ENCODE results near the gene SAPCD2.

SAPCD2 gene

GRCh38 chr9:137107982-137108381, 37.6 kb upstream of the SAPCD2 start:
- no peak for DNase-seq (ENCODE audit: low read depth in 2 of 2)

DNA sequence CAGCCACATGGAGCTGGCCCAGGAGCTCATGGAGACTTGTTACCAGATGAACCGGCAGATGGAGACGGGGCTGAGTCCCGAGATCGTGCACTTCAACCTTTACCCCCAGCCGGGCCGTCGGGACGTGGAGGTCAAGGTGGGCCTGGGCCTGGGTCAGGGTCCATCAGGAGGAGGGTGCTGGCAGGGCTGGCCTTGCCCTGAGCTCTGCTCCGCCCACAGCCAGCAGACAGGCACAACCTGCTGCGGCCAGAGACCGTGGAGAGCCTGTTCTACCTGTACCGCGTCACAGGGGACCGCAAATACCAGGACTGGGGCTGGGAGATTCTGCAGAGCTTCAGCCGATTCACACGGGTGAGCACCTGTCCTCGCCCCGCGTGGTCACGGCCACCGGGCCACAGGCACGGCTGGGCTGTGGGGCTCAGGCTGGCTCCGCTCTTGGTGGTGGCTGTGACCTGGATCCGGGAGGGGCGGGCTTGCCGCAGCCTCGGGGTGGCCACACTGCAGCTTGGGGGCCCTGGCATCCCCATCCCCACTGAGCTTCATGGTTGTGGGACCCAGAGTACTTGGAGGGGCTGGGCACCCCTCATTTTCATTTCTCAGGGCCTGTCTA, 37.1 kb upstream of the SAPCD2 start:
- DNase-seq (ENCODE audit: low read depth in 2 of 2) = no peak

- no peak for DNase-seq (ENCODE audit: low read depth in 2 of 2)
These were observed 36.4 kb upstream of the SAPCD2 start for GRCh38 chr9:137106662-137107250.

- DNase-seq (ENCODE audit: low read depth in 2 of 2) = no peak
These were observed 35.7 kb upstream of the SAPCD2 start for GRCh38 chr9:137105814-137106661.

DNA sequence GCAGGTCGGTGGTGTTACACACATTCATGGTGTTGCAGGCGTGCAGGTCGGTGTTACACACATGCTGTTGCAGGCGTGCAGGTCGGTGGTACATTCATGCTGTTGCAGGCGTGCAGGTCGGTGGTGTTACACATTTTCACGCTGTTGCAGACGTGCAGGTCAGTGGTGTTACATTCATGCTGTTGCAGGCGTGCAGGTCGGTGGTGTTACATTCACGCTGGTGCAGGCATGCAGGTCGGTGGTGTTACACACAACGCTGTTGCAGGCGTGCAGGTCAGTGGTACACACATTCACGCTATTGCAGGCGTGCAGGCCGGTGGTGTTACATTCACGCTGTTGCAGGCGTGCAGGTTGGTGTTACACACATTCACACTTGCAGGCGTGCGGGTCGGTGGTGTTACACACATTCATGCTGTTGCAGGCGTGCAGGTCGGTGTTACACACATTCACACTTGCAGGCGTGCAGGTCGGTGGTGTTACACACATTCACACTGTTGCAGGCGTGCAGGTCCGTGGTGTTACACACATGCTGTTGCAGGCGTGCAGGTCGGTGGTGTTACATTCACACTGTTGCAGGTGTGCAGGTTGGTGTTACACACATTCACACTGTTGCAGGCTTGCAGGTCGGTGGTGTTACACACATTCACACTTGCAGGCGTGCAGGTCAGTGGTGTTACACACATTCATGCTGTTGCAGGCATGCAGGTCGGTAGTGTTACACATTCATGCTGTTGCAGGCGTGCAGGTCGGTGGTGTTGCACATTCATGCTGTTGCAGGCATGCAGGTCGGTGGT, 33.0 kb upstream of the SAPCD2 start:
- DNase-seq (ENCODE audit: low read depth in 2 of 2) = no peak

GRCh38 chr9:137099231-137099630, 28.9 kb upstream of the SAPCD2 start:
- DNase-seq (ENCODE audit: low read depth in 2 of 2) = no peak

DNA sequence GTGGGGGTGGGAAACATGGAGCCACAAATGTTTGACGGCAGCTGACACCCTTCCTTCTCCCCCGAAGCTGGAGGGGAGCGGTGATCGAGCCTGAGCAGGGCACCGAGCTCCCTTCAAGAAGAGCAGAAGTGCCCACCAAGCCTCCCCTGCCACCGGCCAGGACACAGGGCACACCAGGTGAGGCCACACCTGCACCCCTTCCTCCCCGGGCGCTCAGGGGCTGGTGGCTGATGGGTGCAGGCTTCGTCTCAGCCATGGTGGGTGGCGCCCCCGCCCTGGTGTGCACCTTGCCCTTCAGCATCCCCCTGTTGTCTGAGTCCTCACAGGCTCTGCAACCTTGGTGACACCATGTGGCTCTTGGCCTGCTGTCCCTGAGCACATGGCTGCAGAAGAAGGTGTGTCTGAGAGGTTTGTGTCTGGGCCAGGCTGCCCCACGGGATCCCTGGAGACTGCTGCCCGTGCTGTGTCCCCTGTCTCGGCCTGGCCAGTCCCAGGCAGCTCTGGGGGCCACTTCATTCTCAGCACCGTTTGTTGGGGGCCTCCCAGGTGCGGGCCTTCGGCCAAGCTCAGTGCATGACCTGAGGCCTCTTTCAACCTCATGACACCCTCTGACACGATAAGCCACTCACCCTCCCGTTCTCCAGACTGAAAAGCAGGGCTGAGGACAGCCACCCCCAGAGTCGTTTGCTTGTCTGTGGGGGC, 27.6 kb upstream of the SAPCD2 start:
- no peak for DNase-seq (ENCODE audit: low read depth in 2 of 2)

DNA sequence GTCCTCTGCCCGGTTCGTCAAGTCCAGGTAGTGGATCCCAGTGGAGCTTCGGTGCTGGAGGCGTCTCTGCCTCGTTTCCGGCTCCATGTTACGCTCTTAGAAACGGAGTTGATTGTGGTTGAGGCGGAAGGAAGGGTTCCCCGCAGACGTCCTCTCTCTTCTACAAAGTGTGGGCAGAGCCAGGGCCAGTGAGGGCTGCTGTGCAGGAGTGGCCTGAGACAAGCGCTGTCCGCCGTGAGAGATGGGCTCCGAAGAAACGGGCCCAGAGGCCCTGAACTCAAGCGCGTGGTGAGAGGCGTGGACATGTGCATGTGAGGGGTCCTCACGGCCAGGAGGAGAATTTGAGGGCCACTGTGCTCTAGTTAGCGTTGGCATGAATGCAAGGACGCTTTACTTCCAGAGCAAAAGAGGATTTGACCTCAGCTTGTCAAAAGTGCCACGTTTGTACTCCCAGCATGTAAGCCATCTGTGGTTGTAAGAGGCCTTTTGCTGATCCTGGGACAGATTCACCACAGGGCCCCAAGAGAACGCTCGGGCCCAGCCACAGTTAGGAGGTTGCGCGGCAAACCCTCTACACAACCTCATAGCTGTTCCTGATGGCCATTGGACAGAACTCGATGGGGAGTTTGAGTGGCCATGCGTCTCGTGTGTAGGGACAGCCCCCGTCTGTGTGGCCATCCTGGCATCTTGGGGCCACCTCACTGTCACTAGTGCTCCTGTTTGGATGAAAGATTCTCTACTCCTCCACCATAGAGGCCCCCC, 26.6 kb upstream of the SAPCD2 start:
- no peak for DNase-seq (ENCODE audit: low read depth in 2 of 2)

DNA sequence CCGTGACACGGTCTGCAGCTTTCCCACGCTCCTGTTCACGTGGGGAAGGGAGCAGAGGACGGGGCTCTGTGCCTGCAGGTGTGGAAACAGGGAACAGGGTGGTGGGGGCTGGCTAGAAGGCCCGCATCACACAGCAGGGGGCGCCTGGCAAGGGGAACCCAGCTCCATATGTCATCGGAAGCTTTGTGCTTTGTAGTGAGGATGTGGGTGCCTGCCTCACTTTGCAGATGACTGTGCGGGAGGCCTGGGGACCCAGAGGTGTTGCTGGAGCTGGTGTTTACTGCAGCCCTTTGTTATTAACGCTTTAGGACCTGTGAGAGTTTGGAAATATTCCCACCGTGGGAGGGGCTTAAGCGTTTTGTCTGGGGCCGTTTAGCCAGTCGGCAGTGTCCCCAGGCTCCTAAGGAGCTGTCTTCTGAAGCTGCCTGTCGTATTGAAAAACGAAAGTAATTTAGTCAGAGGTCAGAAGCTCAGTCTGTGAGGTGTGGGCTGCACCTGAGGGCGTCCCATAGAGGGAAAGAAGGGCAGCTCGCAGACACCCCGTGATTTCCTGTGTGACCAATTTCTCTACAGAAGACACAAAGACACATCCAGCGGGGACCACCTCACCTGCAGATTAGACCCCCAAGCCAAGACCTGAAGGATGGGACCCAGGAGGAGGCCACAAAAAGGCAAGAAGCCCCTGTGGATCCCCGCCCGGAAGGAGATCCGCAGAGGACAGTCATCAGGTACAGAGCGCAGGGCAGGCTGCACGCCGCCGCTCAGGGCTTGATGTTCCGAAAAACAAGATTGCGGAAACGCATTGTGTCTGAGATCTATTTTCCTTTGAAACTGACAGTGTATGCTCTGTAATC, 25.5 kb upstream of the SAPCD2 start:
- DNase-seq (ENCODE audit: low read depth in 2 of 2) = peak; percentile 73 to 80

DNA sequence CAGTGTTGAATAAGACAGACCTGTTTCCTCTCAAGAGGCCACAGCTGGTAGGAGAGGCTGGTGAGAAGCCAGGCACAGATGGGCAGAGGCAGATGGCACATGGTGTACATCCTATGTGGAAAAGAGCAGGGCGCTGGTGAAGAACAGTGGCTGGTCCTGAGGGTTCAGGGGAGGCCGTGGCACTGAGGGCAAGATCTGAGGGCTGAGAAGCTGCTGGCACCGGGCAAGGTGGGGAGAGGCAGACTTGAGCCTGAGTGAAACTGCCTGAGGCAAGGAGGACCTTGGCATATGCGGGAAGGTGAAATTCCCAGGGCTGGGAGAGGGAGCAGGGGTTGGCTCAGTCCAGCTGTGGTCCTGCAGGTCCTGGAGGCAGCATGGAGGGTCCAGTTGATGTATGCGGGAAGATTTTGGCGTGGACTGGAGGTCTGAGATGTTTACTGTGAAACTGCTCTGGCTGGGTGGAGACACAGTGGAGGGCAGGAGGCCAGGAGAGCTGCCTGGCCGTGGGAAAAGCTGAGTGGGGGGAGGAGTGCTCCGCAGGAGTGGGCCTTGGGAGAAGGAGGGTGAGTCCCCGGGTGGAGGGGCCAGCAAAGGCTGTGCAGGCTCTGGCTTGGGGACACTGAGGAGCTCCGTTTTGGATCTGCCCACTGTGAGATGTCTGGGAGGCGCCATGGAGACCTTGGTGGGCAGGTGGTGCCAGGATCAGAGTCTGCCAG, 19.0 kb upstream of the SAPCD2 start:
- no peak for DNase-seq (ENCODE audit: low read depth in 2 of 2)

DNA sequence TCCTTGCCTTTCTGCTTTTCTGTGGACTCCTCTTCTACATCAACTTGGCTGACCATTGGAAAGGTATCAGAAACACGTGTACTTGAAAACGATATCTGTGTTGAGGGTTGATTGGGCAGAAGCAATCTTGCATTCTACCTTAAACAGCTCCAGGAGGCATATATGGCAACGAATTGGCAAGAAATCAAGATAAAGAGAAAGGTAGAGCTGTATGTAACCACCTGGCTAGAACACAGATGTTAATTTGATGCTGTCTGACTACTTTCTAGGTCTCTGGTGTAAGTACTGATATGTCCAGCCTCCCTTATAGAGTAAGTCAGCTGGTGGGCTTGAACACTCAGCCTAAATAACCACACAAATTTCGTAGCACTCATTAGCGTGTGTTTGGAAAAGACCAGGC, 17.8 kb upstream of the SAPCD2 start:
- DNase-seq (ENCODE audit: low read depth in 2 of 2) = no peak

GRCh38 chr9:137087409-137087925, 17.1 kb upstream of the SAPCD2 start:
- DNase-seq (ENCODE audit: low read depth in 2 of 2) = no peak

DNA sequence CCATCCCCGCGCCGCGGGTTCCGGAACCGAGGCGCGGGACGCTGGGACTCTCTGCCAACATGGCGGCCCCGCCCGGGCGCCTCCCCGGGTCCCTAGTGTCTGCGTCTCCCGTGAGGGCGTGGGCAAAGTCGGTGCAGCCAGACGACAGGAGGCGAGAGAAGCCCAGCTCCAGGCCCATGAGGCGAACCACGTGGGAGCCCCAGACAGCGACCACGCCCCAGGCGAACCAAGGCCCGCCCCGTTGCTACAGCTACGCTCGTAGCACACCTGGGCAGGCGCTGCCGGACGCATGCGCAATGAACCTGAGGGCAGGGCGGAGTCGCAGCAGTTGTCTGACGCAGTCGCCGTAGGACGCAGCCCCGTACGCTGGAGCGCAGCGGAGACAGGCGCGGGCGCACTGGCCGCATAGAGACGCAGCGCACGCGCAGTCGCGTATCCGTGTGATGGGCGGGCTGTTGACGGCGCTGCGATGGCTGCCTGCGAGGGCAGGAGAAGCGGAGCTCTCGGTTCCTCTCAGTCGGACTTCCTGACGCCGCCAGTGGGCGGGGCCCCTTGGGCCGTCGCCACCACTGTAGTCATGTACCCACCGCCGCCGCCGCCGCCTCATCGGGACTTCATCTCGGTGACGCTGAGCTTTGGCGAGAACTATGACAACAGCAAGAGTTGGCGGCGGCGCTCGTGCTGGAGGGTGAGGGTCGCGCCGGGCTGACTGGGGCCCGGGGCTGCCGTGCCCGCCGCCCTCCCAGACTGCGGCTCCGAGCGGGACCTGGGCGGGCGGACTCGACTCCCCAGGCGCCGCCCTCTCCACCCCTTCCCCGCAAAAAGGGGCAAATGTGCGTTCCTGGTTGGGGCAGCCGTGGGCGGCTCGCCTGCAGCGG, 16.4 kb upstream of the SAPCD2 start, which contains the start of gene MAN1B1:
Gene MAN1B1, plus strand, starts transcription at position 455 of the 878 bp plus-strand sequence. Its CDS starts 15 bp downstream, at position 470.
- DNase-seq (ENCODE audit: low read depth in 2 of 2) = peak; percentile 99

- peak; percentile 28 to 33 for DNase-seq (ENCODE audit: low read depth in 2 of 2)
These were observed 15.7 kb upstream of the SAPCD2 start for GRCh38 chr9:137085920-137086530.

DNA sequence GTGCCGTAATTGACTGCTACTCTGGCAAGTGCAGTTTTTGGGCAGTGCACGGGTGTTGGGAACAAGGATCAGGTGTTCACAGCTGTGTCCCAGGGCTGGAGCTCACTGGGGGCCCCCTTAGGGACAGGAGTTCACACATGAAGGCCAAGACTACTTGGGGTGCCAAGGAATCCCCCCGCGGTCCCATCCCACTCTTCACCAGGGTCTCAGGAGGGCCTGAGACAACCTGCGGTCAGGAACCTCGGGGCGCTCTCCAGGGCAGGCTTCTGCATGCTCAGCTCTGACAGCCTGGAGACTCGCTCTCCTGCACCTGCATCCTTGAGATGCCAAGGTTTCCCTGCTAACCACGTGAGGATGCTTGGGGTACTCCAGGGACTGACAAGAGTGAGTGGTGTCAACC, 14.2 kb upstream of the SAPCD2 start:
- no peak for DNase-seq (ENCODE audit: low read depth in 2 of 2)

DNA sequence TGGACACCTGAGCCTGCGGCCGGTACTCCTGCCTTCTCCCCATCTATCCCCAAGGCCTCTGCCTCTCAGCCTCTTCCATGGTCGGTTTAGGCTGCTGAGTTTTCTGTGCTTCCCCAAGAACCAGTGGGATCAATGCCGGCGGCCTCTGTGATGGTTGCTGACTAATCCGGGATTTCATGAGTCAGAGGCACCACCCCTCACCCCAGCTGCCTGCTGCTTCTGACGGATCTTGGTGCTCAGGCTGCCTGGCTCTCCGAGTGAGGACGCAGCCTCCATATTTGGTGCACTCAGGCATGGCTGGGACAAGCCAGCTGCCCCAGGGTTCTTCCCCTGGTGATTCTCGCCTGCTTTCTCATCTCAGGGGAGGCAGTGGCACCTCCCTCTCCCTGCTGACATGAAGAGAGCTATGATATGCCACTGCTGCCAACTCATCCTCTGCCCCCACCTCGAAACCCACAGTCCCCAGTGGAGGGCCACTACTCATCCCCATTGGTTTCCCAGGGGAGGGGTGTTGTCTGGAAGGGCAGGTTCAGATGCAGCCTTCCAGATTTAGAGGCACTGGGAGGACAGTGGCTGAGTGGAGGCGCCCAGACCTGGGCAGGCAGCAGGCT, 13.1 kb upstream of the SAPCD2 start:
- peak in 1 of 2 donors; percentile 22 for DNase-seq (ENCODE audit: low read depth in 2 of 2)

GRCh38 chr9:137082925-137083290, 12.6 kb upstream of the SAPCD2 start:
- DNase-seq (ENCODE audit: low read depth in 2 of 2) = no peak
